ENCODE measurements around the gene BST1.

Gene BST1

DNA sequence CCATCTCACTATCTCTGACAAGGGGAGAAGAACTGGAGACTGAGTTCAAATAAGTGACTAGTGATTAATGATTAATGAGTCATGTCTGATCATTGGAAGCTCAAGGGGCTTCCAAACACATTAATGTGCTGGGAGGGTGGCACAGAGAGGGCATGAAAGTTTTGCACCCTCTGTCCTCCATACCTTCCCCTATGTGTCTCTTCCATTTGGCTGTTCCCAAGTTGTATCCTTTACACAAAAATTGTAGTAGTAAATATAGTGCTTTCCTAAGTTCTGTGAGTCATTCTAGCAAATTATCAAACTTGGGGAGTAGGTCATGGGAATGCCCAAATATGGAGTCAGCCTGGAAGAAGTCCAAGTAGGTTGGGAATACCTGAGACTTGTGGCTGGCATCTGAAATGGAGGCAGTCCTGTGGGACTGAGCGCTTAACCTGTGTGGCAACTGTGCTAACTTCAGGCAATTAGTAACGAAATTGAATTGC lies 25.3 kb upstream of the BST1 start:
- DNase-seq = peak; percentile 13

DNA sequence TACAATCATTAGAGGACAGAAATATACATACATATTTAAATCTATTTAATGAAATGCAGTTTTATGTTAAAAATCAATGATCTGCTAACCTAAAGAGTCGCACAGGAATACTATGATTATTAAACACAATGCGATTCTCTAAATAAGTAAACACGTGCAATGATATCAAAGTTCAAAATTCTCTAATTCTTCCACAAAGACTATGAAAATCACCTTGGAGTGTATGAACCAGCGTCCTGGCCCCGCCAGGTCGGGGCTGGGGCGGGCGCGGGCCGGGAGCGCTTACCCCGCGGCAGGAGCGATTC lies 21.8 kb upstream of the BST1 start:
- DNase-seq = no peak

DNA sequence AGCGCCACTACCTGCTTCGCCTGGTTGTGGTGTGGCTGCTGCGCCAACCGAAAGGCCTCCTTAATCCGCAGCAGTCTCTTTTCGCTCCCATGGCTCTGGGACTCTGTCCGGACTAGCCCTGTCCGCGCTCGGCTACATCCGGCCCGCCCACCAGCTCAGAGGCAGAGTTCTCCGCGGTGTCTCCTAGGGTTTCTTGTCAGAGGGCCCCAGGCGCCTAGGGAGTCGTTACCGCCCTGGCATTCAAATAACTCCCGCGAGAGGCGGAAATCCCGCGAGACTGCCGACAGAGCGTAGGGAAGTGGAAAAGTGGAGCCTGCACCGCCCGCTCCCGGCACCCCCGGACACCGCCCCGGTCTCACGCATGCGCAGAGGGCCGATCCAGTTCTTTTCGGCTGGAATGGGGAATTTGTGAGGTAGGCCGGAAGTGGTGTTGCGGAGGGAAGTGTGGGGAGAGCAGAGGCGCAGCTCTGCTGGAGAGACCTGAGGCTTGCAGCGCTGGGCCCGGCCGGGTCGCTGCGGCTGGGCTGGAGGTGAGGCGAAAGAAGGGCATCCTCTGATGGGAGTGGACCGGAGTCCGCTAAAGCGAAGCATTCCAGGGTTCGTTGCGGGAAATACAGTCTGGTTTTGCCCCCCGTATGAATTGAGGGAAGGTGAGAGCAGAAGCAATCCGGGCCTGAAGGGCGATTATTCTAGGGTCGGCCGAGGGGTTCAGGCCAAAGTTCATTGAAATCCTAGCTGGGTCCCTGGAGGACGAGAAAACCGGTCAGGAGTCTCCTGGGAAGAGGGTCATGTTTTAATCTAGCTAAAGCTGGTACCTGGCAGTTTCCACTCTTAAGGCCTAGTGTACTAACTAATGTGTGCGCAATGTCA lies 21.3 kb upstream of the BST1 start, which contains the start of gene FAM200B:
FAM200B (plus strand) TSS at position 456 of the 870 bp plus-strand sequence. CDS start 5,151 bp downstream, outside the sequence.
- peak; percentile 91 for DNase-seq

DNA sequence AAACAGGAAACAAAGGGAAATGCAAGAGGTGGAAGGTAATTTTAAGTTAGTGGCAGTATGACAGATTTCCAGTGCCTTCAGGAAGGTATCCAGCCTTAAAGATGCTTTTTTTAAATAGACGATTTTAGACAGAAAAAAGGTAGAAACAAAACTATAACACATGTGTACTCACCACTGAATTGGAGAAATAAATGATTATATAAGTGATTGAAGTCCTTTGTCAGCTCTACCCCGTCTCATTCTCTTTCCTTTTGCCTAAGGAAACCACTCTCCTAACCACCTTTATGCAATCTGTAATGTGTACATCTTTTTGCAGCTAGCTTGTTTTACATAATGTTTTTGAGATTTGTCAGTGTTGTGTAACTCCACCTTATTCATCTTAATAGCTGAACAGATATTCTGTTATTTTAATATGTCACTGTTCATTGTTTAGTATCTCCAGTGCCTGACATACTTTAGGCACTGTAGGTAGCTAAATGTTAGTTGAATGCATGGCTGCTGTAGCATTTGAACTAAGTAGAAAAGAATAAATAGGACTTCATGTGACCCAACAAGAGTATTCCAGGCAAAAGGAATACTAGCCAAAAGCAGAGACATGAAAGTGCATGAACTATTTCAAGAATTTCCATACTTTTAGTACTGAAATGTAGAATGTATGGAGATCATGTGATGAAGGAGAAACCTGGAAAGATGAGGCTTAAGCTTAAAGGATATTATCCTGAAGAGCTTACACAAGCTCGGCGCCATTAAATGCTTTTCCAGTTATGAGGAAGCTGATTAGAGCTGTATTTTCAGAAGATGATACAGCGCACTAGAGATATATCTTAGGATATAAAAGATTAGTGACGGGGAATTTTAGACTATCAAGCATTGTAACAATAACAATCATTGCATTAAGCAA lies 20.4 kb upstream of the BST1 start:
- DNase-seq = peak; percentile 35

DNA sequence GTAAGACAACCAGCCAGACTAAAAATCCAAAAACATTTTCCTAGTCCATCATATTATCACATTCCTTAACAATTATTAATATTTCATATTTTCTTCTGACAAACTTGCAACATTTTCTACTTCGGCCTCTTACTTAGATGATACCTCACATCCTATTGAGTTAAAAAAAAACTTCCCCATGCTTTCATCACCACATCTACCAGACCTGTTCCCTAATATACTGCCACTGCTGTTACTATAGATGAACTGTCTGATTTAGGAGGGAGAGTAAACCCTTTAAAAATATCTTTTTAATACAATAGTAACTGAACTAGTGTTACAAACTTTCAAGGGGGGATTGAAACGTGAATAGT lies 19.7 kb upstream of the BST1 start:
- no peak for DNase-seq

DNA sequence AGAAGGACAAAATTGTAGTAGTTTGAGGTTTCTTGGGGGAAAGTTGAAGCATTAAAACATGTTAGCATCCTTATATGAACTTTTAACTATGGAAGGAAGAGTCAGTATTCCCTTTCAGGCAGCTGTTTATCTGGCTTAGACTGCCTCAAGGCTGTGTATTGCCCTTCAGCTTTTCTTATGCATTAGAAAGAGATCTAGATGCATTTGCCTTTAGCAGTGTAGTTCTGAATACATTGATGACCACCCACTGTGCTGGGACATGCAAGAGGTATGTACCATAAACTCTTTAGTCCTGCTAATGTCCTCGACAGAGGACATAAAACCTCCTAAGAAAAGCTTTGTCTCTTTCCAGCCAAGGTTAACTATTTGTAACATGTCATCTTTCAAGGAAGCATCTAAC lies 18.4 kb upstream of the BST1 start:
- DNase-seq = no peak

DNA sequence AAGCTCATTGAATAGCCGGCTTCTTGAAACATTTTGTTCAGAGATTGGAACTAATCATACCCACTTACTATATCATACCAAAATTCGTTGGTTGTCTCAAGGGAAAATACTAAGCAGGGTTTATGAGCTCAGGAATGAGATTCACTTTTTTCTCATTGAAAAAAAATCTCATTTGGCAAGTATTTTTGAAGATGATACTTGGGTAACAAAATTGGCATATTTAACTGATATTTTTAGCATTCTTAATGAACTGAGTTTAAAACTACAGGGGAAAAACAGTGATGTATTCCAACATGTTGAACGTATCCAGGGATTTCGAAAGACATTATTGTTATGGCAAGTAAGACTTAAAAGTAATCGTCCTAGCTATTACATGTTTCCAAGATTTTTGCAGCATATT lies 14.8 kb upstream of the BST1 start:
- DNase-seq = no peak

DNA sequence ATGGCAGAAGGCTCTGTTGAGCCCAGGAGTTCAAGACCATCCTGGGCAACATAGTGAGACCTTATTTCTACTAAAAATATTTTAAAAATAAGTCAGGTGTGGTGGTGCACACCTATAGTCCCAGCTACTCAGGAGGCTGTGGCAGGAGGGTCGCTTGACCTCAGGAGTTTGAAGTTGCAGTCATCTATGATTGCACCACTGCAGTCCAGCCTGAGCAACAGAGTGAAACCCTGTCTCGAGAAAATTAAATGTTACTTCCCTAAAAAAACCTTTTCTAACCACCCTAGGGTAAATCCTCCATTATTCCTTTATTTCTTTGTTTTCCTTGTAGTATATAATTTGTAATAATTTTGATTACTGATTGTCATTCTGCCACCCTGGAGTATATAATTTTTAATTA lies 13.3 kb upstream of the BST1 start:
- DNase-seq = no peak

DNA sequence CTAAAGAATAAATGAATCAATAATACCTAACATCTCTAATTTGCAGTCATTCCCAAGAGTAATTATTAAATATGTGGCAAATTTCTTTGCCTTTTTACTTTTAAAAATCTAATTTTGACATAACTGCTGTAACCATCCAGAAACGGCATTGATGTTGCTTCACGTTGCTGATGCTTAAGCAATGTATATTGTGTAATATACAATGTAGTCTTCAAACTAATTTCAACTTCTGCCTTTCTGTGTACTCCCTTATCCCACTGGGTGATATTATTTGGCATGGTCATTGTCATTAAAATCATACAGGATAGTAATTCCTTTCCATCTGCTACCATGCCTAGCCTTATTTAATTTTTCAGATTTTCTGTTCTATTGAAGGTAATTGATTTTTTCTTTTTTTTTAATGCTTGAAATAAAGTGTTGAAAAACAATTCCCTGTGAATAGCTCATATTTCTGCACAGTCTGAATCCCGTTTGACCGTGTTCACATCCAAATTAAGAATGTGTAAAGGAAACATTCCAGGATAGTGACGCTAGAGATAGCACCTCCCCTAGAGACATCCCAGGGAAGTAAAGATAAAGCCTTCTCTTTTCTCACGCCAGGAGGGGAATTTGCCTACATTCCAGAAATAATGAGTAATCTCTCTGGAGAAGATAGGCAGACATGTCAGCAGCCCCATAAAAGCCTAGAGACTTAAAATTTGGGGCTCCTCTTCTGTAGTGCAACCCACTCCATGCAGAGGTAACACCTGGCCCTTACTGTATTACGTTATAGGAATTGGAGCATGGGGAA lies 12.7 kb upstream of the BST1 start:
- DNase-seq = no peak

DNA sequence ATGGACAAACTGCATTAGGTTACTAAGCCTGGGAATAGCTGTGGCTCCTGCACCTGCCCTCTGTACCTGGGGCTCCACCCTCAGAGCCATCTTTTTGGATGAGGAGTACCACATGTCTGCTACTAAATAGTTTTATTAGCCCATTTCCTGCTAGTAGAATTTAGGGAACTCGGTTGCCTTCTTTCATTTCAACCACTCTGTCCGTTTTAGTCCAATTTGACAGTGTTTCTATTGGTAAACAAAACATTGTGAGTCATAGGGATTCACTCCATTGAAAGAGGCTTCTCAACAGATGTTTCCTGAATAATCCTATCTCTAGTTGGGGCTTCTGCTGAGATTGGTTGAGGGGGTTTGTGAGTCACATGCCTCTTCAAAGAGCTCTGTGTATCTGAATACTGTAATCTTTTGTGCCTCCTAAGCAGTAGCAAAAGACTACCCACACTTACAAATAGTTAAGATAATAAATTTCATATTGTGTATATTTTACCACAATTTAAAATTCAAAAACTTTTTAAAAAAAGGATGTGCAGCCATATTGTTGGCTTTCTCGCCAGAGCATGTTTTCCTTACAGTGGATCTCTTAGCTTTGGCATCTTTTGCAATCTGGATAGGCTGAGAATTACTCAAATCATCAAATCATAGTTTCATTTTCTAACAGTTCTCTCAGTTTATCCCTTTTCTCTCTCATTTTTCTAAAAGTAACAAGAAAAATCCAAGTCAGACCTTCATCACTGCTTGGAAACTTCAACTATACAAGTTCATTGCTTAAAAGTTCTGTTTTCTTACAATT lies 11.3 kb upstream of the BST1 start:
- no peak for DNase-seq

DNA sequence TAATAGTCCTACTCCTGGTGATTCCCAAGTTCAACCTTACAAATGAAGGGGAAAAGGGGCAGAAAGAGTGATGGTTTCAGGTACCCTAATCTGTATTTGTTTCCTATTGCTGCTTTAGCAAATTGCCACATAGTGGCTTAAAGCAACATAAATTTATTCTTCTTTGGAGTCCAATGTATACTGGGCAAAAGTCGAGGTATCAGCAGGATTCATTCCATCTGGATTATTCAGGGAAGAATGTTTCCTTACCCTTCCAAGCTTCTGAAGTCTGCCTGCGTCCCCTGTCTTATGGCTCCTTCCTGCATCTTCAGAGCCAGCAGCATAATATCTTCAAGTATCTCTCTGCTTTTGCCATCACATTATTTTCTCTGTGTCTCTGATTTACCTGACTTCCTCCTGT lies 10.3 kb upstream of the BST1 start:
- no peak for DNase-seq

DNA sequence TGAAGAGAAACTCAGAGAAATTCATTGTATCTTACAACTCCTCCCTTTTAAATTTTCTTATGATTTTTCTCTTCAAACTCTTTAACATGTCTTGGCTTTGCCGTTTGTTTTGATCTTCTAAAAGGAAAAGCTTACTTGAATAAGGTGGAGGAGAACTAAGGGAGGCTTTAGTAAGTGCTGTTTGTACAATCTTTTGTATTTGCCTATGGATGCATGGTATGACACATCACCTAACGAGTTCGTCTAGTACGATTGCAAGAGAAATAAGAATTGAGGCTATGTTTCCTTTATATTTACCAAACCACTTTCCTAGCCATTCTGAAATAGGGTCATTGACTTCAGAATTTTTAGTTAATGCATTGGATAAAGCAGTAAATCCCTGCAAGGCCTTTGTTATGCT lies 8.4 kb upstream of the BST1 start:
- DNase-seq = no peak

DNA sequence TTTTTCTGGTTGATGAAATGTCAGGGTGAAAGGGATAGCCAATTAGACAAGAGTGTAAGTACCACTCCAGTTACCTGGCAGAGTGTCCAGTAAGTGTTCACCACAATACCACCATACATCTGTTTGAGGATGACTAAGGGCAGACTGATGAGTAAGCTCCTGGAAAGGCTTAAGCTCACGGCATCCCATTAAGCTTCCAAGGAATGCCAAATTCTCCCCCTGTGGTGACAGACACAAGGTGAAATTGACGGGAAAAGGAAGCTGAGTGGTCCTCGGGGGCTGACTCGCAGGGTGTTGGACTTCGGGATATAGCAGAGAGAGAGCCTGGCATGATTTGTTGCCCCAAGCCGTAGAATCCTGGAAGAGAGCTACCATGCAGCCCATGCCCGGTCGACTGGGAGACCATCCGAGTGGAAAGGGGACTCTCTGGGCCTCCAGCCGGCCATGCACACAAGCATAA lies 7.6 kb upstream of the BST1 start:
- DNase-seq = peak; percentile 60

DNA sequence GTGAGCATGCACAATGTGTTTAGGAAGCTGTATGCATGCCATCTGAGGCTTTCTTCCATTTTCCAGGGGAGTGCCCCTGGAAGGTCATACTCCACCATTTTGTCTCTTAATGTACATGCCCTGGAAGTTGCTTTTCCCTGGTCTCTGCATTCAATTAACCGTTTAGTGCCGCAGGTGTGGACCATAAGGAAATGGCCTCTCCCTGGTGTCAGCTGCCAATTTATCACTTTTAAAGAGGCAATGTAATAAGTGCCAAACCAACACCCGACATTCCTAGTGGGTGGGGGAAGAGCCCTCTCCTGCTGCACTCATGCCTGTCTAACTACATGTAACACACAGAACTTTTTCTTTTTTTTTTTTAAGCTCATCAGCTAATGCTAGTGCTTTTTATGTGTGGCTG lies 7.1 kb upstream of the BST1 start:
- DNase-seq = no peak

DNA sequence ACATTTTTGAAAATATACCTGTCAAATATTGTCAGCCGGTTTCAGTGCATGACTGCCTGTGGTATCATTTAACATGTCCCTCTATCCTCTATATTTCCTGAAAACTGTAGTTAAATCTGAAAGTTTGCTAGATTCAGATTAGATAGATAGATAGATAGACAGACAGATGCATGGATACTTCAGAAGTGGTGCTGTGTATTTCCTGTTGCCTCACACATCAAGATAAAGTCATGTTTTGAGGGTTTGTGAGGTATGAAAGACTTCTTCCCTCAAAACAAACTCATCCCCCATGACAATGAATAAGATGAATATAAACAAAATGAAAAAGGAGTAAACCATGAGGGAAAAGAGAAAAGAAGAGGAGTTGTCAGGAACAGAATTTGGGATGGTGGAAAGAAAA lies 6.0 kb upstream of the BST1 start:
- no peak for DNase-seq

DNA sequence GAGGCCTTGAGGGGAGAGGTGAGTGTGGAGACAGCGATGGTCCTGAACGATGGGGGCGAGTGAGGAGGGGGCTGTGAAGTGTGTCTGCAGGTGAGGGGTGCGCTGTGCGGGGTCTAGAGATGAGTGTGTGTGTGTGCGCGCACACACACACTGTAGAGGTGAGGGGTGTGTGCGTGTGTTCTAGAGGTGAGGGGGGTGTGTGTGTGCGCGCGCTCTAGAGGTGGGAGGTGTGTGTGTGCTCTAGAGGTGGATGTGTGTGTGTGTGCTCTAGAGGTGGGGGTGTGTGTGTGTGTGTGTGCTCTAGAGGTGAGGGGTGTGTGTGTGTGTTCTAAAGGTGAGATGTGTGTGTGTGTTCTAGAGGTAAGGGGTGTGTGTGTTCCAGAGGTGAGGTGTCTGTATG lies 574 bp downstream of the BST1 start:
- no peak for DNase-seq

DNA sequence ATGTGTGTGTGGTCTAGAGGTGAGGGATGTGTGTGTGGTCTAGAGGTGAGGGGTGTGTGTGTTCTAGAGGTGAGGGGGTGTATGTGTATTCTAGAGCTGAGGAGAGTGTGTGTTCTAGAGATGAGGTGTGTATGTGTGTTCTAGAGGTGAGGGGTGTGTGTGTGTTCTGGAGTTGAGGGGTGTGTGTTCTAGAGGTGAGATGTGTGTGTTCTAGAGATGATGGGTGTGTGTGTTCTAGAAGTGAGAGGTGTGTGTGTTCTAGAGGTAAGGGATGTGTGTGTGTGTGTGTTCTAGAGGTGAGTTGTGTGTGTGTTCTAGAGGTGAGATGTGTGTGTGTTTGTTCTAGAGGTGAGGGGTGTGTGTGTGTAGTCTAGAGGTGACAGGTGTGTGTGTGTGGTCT lies 1.3 kb downstream of the BST1 start:
- no peak for DNase-seq

DNA sequence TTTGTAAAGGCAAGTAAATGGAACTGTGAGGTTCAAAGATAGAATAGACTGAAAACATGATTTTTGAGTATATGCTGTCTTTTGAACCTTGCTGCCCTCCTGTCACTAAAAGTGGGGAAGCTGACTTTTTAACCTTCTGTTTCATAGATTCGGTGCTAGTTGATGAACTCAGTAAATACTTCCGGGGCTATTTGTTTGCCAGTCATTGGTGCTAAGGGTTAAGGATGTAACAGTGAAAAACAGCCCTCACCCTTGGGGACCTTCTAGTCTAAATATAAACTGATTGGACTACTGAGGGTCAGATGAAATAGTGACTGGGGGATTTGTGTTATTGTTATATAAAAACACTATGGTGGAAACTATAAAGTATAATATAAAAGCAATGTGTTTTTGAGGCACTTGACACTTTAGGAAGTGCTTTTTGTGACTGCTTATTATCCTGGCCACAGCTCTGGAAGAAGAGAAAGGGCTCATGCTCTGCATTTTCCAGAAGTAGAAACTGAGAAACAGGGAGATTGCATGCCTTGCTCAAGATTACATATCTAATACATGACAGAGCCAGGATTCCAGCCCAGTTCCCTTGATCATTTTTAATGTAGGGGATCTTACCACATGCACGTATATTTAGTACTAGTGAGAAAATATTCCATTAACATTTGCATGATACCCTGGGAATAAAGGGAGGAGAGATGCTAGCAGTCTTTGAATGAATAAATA lies 3.9 kb downstream of the BST1 start:
- no peak for DNase-seq

DNA sequence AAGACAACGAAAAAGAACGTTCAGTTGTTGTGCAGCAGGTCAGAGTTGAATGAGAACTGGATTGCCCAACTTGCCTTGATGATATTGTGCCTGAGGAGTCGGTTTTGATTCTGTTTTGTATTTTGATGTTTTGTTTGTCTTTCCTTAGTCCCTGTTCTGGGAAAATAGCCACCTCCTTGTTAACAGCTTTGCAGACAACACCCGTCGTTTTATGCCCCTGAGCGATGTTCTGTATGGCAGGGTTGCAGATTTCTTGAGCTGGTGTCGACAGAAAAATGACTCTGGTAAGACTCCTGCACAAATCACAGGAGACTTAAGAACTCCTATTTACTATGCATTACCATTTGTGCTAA lies 4.5 kb downstream of the BST1 start:
- no peak for DNase-seq

DNA sequence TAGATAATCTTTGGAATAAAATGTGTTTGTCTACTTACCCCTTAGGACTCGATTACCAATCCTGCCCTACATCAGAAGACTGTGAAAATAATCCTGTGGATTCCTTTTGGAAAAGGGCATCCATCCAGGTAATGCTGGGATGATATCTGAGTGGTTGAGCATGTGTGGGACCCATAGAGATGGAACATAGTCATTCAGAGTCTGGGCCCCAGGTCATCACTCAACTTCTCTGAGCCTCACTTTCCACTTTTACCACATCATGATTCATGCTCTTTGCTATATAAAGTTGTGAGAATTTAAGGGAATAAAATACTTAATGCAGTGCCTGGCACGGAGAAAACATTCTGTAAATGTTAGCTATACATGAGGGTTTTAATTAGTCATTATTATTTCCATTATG lies 8.9 kb downstream of the BST1 start:
- DNase-seq = no peak

DNA sequence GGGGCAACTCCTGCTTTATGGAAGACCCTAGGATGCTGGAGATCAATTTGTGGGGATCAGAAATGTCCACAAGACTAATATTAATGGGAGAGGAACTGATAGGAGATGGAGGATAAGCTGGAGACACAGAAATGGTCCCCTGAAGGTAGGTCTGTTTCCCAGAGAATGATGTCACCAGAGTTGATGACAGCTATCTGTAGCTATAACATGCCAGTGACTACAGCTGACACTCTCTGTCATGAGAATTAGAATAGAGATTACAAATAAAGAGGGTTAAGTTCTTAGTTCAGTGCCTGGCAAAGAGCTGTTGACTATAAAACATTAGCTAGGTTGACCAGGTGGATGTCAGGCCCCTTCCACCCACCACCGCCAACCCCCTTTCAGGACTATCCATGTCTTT lies 9.3 kb downstream of the BST1 start:
- no peak for DNase-seq

DNA sequence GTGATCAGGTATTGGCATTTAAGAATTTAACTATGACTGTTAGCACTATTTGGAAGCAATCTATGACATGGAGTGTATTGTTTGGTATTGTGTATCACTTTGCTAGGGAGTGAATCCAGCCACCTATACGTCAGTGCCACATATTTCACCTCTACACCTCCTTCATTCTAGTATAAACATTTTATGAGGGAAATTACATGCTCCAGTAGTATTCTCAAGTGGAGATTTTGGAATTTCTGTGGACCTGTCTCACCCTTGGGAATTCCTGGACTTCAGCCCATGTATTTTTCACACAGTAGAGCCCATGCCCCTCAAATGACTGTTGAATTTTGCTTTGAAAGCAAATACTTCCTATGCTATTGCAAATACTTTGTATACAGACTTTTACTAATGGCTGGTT lies 11.3 kb downstream of the BST1 start:
- no peak for DNase-seq

Measured in NCI-H2029 treated with DMSO at 0.1 percent for 48 hours (cell line).